ENCODE results near the gene EGLN1.

EGLN1 gene

GRCh38 chr1:231386466-231386865 is 35.6 kb downstream of the EGLN1 start:
- H3K9me3 ChIP-seq (ENCODE audit: insufficient read depth, low read length, severe bottlenecking), result no peaks in the 10 kb centered on the region
- TF ChIP-seq EZH2 (IDR thresholded peaks at IDR 0.05; ENCODE audit: borderline replicate concordance, low read depth, low read length, severe bottlenecking) (no peak), CTCF (IDR thresholded peaks at IDR 0.05; ENCODE audit: borderline replicate concordance, extremely low read depth, low read length, poor library complexity, severe bottlenecking) (no peak)
- no peaks in the 10 kb centered on the region for H3K4me1 ChIP-seq (ENCODE audit: insufficient read depth, low read length)
- peaks cover 5% of the 10 kb centered on the region; the same call in 1 of the 2 replicates for H3K36me3 ChIP-seq (ENCODE audit: insufficient read depth, low read length)
- H4K20me1 ChIP-seq (ENCODE audit: insufficient read depth, low read length), result peaks cover 37% of the 10 kb centered on the region
- H3K27ac ChIP-seq (ENCODE audit: low read length), result no peak overlapping the region
- no peaks in the 10 kb centered on the region for H3K27me3 ChIP-seq (ENCODE audit: insufficient read depth, low read length, poor library complexity)
- H3K9ac ChIP-seq (ENCODE audit: low read depth, low read length), result no peak overlapping the region
- no peak for DNase-seq
- no peak overlapping the region for H3K4me2 ChIP-seq (ENCODE audit: insufficient read depth, low read length)
- no peak for ATAC-seq (ENCODE audit: insufficient read depth, low read depth)
- peaks cover 93% of the 10 kb centered on the region for H3K79me2 ChIP-seq (ENCODE audit: insufficient read depth, low read length)
- H2AFZ ChIP-seq (ENCODE audit: low read depth, low read length), result no peak overlapping the region
- no peak overlapping the region for H3K4me3 ChIP-seq (ENCODE audit: low read depth in 1 of 2, low read length in 2 of 2)

GRCh38 chr1:231385416-231385748 is 36.7 kb downstream of the EGLN1 start:
- TF ChIP-seq CTCF (IDR thresholded peaks at IDR 0.05; ENCODE audit: borderline replicate concordance, extremely low read depth, low read length, poor library complexity, severe bottlenecking) (no peak), EZH2 (IDR thresholded peaks at IDR 0.05; ENCODE audit: borderline replicate concordance, low read depth, low read length, severe bottlenecking) (no peak)
- Histone ChIP-seq H3K4me2 (ENCODE audit: insufficient read depth, low read length) (no peak overlapping the region), H3K4me1 (ENCODE audit: insufficient read depth, low read length) (no peaks in the 10 kb centered on the region), H3K27me3 (ENCODE audit: insufficient read depth, low read length, poor library complexity) (no peaks in the 10 kb centered on the region), H3K9ac (ENCODE audit: low read depth, low read length) (no peak overlapping the region), H3K27ac (ENCODE audit: low read length) (no peak overlapping the region), H4K20me1 (ENCODE audit: insufficient read depth, low read length) (peaks cover 34% of the 10 kb centered on the region), H3K36me3 (ENCODE audit: insufficient read depth, low read length) (0 out of 2 replicates have a peak, but pooled peaks cover 5% of the 10 kb centered on the region), H3K9me3 (ENCODE audit: insufficient read depth, low read length, severe bottlenecking) (no peaks in the 10 kb centered on the region), H3K79me2 (ENCODE audit: insufficient read depth, low read length) (peaks cover 92% of the 10 kb centered on the region), H3K4me3 (ENCODE audit: low read depth in 1 of 2, low read length in 2 of 2) (no peak overlapping the region), H2AFZ (ENCODE audit: low read depth, low read length) (no peak overlapping the region)
- no peak for DNase-seq
- no peak for ATAC-seq (ENCODE audit: insufficient read depth, low read depth)

- Histone ChIP-seq H3K27me3 (ENCODE audit: insufficient read depth, low read length, poor library complexity) (no peaks in the 10 kb centered on the region), H3K9me3 (ENCODE audit: insufficient read depth, low read length, severe bottlenecking) (no peaks in the 10 kb centered on the region), H4K20me1 (ENCODE audit: insufficient read depth, low read length) (peaks cover 29% of the 10 kb centered on the region), H3K4me3 (ENCODE audit: low read depth in 1 of 2, low read length in 2 of 2) (no peak overlapping the region), H3K36me3 (ENCODE audit: insufficient read depth, low read length) (0 out of 2 replicates have a peak, but pooled peaks cover 5% of the 10 kb centered on the region), H3K27ac (ENCODE audit: low read length) (no peak overlapping the region), H3K4me2 (ENCODE audit: insufficient read depth, low read length) (no peak overlapping the region), H3K79me2 (ENCODE audit: insufficient read depth, low read length) (peaks cover 88% of the 10 kb centered on the region), H3K4me1 (ENCODE audit: insufficient read depth, low read length) (no peaks in the 10 kb centered on the region), H2AFZ (ENCODE audit: low read depth, low read length) (no peak overlapping the region), H3K9ac (ENCODE audit: low read depth, low read length) (no peak overlapping the region)
- ATAC-seq (ENCODE audit: insufficient read depth, low read depth) (no peak), DNase-seq (no peak)
- TF ChIP-seq EZH2 (IDR thresholded peaks at IDR 0.05; ENCODE audit: borderline replicate concordance, low read depth, low read length, severe bottlenecking), result no peak
- no peak for TF ChIP-seq CTCF (IDR thresholded peaks at IDR 0.05; ENCODE audit: borderline replicate concordance, extremely low read depth, low read length, poor library complexity, severe bottlenecking)
Measured at GRCh38 chr1:231384696-231385415, 37.2 kb downstream of the EGLN1 start.

All from DND-41 (cell line).